HTR-8/SVneo (cell line): Measurements from ENCODE around the gene C9orf57.
"Not testable (repeated sequence)": the region's sequence is repeated elsewhere in the genome, so short reads cannot be mapped to it uniquely, and the experiment has no call there.

Source experiments
- DNase-seq: peaks from one replicate; pipeline ENCODE4 v3.0.0; 2011; ENCODE audit warnings: low spot score, mixed read lengths; ENCODE audit not compliant: insufficient read length
- FAIRE-seq: peaks from 2 replicates; lab custom pipeline; 2011; peaks lifted over from hg19 to GRCh38; lab: Jason Lieb, UNC

The C9orf57 gene, protein sequence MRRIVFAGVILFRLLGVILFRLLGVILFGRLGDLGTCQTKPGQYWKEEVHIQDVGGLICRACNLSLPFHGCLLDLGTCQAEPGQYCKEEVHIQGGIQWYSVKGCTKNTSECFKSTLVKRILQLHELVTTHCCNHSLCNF

DNA sequence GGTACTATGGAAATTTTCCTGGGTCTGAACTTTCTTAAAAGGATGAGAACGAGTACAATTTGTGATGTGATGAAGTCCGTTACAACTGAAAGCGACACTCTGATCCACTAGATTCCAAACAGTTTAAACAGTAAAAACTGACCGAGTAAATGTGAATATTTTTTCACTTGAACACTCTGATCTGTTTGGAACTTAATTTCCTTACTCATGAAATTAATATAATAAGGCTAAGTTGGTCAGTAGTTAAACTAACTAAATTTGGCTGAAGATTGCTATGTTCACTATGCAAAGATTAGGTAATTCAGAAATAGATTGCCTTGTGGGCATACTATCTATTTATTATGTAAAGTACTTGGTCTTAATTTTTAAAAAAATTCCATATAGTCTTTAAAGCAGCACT lies at the start of gene C9orf57:
Gene C9orf57, minus strand, starts transcription at position 101 of the 400 bp plus-strand sequence. CDS start 1,282 bp downstream, outside the sequence.
- no peak for FAIRE-seq
- DNase-seq: no peak

DNA sequence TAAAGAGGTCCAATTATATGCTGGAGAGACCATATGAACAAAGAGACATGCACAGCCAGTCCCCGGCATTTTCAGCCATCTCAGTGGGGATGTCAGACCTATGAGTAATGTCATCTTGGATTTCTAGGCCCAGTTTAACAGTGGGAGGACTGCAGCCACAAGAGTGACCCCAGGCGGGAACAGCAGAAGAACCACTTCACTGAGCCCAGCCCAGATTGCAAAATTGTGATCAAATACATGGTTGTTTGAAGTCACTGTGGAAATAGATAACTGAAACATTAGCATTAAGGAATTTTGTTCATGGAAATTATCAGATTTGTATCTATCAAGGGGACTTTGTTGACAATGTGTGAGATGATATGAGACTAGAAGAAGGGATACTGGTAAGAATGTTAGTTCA lies 42.1 kb upstream of the C9orf57 start:
- DNase-seq (no peak), FAIRE-seq (no peak)

DNA sequence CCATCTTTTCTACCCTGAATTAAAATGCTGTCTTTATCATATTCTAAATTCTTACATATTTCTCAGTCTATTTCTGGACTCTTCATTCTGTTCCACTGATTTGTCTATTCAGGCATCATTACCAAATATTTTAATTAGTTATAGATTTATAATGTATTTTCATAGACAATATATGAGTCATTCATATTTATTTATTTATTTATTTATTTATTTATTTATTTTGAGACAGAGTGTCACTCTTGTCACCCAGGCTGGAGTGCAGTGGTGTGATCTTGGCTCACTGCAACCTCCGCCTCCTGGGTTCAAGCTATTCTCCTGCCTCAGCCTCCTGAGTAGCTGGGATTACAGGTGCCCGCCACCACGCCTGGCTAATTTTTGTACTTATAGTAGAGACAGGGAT lies 35.1 kb upstream of the C9orf57 start:
- not testable (repeated sequence) for FAIRE-seq, DNase-seq

DNA sequence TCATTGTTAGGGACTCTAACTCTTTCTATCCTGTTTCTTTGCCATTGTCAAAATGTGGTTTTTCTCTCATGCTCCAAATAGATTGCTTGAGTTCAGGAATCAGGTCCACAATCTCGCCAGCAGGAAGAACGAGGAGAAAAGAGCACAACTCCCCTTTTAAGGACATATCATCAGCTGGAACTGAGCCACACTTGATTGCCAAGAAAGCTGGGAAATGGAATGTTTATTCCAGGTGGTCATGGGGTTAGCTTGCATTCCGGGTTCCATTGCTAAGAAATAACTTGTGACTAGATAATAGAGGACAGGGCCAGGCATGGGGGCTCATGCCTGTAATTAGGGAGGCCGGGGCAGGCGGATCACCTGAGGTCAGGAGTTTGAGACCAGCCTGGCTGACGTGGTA lies 32.4 kb upstream of the C9orf57 start:
- no peak for DNase-seq
- FAIRE-seq: no peak

DNA sequence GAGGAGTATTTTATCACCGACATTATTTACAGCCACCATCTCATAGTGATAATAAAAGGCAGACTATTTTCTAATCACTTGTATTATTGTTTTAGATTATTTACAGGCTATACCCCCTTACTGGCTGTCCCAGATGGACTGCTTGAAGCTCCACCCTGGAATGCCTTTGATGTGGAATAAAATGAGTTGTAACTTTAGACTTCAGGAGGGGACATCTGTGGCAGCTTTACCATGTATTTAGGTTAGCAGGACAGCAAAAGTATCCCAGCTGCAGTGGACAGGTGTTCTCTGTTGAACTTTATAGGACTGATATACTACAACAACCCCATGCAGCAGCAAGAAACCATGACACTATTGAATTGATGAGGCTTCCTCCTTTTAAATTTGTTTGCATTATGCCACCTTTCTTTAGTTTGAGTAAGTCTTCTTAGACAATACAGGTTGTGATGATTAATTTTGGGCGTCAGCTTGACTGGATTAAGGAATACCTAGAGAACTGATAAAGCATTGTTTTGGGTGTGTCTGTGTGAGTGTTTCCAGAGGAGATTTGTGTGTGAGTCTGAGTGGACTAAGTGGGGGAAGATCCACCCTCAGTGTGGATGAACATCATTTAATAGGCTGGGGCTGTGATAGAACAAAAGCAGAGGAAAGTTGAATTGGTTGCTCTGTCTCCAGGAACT lies 29.2 kb upstream of the C9orf57 start:
- FAIRE-seq (no peak), DNase-seq (no peak)

DNA sequence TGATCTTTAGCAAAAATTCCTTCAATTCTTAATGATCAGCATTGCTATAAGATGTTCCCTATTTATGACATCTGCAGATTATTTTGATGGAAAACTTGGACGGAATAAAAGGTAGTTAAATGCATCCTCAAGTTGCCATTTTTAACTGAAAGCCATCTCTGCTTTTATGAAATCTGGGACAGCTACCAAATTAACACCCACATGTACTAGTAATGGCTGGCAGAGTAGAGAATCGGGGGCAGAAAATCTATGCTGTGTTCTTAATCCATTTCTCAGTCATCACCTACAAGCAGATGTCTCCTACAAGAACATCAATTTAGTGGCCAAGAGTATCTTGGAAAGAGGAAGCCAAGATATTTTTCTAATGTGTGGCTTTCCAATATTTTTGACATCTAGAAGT lies 22.1 kb upstream of the C9orf57 start:
- DNase-seq (no peak), FAIRE-seq (no peak)

DNA sequence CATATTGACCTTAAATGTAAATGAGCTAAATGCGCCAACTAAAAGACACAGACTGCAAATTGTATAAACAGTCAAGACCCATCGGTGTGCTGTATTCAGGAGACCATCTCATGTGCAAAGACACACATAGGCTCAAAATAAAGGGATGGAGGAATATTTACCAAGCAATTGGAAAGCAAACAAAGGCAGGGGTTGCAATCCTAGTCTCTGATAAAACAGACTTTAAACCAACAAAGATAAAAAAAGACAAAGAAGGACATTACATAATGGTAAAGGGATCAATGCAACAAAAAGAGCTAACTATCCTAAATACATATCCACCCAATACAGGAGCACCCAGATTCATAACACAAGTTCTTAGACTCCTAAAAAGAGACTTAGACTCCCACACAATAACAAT lies 14.3 kb upstream of the C9orf57 start:
- DNase-seq, FAIRE-seq: not testable (repeated sequence)

DNA sequence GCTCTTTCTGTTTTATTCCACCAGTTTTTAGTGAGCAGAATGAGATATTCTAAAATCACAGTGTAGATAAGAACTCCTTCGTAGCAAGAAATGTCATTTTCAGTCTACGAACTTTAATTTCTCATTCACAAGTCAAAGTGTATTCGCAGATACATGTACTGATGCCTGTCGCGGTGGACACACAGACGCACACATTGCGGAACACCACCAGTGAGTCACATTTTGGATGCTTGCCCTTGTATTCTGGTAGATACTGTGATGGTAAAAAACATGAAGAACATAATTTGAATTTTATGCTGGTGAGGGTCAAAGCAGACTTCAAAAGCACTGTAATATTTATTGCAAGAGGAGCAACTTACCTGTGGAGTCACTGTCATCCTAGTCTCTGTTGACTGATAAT lies 4.7 kb upstream of the C9orf57 start:
- DNase-seq (no peak), FAIRE-seq (no peak)

DNA sequence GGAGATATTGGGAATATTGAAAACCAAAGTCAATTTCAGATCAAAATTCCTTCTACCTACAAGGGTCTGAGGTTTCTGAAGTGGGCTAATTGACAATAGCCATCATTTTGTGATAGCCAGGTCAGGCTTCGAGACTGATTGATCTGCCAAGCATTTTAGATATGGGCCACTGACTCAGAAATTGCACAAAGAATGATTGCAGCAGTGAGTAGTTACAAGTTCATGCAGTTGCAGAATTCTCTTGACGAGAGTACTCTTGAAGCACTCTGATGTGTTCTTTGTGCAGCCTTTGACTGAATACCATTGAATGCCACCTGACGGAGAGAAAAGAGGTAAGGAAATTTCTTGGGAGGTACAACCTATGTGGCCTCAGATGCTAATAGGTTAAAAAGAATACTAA lies 8.3 kb downstream of the C9orf57 start:
- DNase-seq: no peak
- no peak for FAIRE-seq

DNA sequence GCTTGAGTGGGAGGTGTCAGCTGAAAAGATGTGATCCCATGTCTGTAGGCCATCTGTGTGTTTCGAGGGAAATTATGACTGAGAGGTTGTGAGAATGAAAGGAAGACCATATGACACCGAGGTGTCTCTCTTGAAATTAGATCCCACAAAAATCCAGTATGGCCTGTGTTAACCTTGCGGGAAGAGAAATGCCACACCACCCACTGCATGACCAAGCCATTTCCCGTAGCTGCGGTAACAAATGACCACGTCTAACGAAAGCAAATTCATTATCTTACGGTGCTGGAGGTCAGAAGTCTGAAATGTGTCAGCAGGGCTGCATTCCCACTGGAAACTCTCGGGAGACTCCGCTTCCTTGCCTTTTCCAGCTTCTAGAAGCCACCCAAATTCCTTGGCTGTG lies 11.6 kb downstream of the C9orf57 start:
- DNase-seq (no peak), FAIRE-seq (no peak)

DNA sequence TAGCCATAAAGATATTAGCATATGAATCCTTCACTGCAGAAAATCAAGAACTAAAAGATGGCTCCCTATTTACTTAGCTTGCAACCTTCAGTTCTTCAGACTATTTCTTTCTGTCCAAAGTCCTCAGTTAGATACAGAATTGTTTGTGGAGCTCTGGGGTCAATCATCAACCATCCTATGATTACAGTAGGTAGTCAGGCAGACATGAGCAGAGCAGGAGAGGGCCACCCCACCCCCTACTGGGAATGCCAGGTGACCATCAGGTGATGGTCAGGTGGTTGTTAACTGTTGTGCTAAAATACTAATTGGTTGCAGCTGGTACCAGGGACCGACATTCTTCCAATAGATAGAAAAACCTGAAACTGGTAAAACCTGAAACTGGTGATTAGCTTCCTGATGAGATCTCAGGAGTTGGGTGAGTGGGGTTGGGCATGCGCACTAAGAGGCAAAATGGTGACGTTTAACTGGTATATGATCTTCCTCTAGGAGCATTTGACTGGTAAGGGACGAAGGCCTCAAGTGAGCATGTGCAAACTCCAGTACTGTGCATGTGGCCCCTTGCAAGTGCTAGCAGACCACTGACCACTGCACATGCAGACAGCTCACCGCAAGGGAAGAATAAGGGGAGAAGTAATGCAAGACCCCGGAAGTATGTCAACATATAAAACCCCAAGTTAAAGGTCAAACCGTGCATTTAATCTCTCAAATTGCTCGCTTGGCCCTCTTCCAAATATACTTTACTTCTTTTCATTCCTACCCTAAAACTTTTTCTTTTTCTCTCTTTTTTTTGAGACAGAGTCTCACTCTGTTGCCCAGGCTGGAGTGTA lies 13.6 kb downstream of the C9orf57 start:
- FAIRE-seq (no peak), DNase-seq (no peak)

DNA sequence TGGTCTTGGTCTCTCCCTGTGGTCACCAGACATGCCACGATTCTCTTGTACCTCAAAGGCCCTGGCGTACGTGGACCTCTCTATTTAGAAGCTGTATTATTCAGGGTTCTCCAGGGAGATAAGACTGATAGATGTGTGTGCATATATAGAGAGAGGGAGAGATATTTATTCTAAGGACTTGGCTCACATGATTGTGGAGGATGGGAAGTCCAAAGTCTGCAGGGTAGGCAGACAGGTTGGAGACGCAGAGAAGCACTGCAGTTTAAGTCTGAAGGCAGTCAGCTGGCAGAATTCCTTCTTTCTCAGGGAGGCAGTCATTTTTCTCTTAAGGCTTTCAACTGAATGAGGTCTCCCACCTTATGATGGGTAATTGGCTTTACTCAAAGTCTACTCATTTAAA lies 16.3 kb downstream of the C9orf57 start:
- FAIRE-seq (no peak), DNase-seq (no peak)

DNA sequence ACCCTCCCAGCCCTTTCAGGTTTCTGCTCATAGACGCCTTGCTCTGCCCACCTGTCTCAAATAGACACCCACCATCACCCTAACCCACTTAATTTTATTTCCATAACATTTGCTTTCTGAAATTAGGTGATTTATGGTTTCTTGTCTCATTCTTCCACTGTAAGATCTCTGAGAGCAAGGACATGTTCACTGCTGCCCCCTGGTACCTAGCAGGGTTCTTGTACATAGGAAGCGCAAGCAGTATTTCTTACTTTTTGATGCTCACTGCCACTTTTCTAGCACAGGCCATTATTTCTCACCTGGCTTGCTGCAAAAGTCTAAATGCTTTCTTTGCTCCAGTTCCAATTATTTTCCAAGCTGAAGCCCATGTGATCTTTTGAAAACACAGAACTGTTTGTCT lies 16.8 kb downstream of the C9orf57 start:
- no peak for FAIRE-seq
- no peak for DNase-seq

DNA sequence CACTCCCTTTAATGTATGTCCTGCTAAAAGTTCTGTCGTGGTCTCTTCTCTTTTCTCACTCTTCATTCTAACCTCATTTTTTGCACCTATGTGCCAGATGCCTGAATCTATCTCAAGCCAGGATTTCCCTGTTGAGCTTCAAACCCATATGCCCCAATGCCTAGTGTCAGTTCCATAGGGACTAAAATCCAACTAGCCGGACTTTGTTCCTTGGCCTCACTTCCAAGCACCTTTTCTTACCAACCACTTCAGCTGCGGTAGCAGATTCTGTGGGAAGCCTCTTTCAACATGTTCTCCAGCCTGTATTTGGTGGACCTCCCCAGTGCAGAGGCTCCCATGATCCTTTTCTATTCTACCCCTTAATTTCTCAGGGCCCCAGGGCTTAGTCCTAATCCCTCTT lies 17.5 kb downstream of the C9orf57 start:
- FAIRE-seq: no peak
- no peak for DNase-seq

DNA sequence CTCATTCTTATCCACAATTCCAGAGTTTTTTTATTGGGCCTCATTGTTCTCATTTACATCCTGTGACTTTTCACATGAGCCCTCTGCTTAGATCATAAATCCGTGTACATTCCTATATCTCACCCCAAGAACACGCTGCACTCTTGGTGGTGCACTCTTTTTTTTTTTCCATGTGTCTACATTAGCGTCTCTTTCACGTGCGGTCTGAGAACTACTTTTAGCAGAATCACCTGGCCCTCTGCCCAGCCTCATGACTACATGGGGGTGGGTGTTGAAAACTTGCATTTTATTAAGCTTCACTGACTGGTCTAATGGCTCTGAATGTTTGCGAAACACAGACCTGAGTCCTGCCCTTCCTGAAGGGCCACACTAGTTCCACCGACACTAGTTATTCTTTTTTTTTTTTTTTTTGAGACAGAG lies 18.6 kb downstream of the C9orf57 start:
- FAIRE-seq (no peak), DNase-seq (no peak)

DNA sequence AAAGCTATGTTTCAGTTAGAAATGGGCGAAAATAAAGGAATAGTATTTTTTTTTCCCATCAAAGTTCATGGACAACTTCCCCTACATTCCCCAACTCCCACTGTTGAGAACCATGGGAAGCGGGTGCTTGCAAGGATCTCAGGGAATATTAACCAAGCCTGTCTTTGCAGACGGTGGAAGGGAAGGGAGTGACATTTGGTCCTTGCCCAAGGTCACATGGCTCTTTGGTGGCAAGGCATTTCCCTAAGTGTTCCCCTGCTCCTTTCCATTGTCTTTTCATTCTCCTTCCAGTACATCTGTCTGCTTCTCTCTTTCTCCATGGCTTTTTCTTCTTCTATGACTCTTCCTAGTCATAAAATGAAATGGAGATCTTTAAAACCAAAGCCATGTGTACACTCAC lies 19.0 kb downstream of the C9orf57 start:
- FAIRE-seq: no peak
- DNase-seq: no peak

DNA sequence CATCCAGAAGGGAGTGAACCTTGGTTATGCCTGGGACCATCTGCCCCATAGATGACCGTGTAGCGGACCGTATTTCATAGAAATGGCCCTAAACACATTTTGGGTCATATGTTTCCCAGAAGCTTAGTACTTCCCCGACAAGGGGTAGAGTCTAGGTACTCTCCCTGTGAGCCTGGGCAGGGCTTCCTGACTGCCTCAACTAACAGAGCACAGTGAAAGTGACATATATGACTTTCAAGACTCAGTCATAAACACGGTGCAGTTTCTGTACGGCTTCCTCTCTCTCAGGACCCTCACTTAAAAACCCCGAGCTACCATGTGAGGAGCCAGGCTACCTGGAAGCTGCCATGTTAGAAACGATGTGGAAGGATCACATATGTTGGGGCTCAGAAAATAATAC lies 20.9 kb downstream of the C9orf57 start:
- no peak for DNase-seq
- no peak for FAIRE-seq

DNA sequence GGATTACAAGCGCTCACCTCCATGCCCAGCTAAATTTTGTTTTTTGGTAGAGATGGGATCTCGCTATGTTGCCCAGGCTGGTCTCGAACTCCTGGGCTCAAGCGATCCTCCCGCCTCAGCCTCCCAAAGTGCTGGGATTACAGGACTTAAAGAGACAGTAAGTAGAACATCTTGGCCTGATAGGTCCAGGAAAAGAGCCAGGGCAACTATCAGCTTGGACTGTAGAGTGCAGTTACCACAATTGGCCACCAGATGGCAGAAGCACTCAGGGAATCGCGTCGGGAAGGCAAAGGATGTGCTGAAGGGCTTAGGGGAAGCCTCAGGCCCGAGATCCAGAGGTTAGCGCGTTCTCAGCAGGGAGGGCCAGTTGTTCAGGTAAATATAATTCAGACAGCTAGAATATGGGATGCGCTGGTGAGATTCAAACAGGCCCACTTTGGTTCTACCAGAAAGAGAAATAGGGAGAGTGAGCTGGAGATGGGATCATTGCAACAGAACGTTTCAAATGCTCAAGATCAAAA lies 21.5 kb downstream of the C9orf57 start:
- peak; percentile 80 for FAIRE-seq
- DNase-seq: peak; percentile 65

DNA sequence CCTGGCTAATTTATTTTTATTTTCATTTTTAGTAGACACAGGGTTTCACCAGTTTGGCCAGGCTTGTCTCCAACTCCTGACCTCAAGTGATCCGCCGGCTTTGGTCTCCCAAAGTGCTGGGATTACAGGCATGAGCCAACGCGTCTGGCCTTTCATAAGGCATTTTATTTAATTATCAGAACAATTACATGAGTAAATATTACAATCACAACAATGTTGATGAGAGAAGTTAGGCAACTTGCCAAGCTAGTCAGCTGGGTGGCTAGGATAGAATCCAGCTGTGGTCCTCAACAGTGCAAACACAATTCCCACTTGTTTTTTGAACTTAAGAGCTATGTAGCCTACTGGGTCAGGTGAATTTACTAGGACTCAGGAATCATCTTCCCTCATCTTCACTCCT lies 22.0 kb downstream of the C9orf57 start:
- DNase-seq: no peak
- no peak for FAIRE-seq

DNA sequence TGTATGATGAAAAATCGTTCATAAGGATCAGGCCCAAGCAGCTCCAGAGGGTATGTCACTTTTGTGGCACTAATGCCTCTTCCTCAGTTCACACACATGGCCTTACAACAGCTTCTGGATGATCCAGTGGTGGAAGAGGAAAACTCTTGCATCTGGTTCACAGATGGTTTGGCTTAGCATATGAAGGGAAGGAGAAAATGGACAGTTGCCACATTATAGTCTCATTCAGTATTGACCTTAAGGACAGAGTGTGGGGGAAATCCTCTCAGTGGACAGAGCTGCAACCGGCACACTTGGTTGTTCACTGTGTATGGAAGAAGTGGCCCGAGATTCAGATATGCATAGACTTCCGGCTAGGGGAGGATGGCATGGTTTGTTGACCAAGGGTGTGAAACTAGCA lies 22.8 kb downstream of the C9orf57 start:
- no peak for DNase-seq
- FAIRE-seq: no peak

DNA sequence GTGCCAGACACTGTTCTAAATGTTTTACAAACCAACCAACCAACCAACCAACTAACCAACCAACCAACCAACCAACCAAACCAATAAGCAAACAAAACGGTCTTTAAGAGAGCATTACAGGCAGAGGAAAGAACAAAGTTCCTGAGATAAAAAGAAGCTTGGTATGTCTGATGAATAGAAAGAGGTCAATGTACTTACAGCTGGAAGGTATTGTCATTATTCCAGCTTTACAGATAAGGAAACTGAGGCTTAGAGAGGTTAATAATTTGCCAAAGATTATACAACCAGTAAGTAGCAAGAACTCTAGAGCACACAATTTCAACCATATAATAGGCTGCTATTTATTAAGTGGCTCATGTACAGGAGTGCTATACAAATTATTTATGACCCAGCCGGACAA lies 29.6 kb downstream of the C9orf57 start:
- FAIRE-seq: no peak
- no peak for DNase-seq
